Endothelial cell of umbilical vein (primary cell): ENCODE results near the gene SLC5A5. TPM values are rescaled to one million over a fixed set of nuclear protein-coding genes. Genes with fewer than 3 reads are reported as not detected.

ENCODE experiments used
- BruUV-seq: library from RNA; stranded (reverse); fragments of 400-500 nt; replicated peaks from 2 replicates; lab custom pipeline; 2021; lab: Mats Ljungman, UMichigan
- CTCF ChIA-PET: fragments of 300-600, 350-600 bp; sonication (Branson Sonifier 250); formaldehyde crosslinking; loops from one replicate; lab custom pipeline; 2021; ENCODE audit warnings: antibody characterized with exemption, inconsistent platforms; lab: Charles Lee
- POLR2A ChIA-PET: fragments of 300-600, 350-600 bp; sonication (Branson Sonifier 250); formaldehyde crosslinking; loops from one replicate; lab custom pipeline; 2021; ENCODE audit warnings: antibody characterized with exemption, inconsistent platforms; lab: Charles Lee
- DNase-seq: peaks from one replicate; pipeline ENCODE4 v3.0.0-alpha.2; 2011; ENCODE audit warnings: low read depth, low spot score
- FAIRE-seq: peaks from 2 replicates; lab custom pipeline; 2011; peaks lifted over from hg19 to GRCh38; lab: Jason Lieb, UNC
- H2AFZ ChIP-seq: 2 replicates; pipeline ENCODE4 v1.6.0; 2012; ENCODE audit warnings: low read depth, low read length, control low read depth, inconsistent platforms
- H3K27ac ChIP-seq: 2 replicates; pipeline ENCODE4 v1.5.1; 2011; ENCODE audit warnings: low read depth, mild to moderate bottlenecking, control low read depth, low read length, moderate library complexity; ENCODE audit not compliant: insufficient read depth
- H3K27me3 ChIP-seq, 2 experiments: 2 replicates each; pipeline versions ENCODE4 v1.6.0 to v1.6.1; 2011; ENCODE audit warnings: low read length in 2 of 2, mixed read lengths in 1 of 2; ENCODE audit not compliant: control insufficient read depth in 2 of 2, insufficient read depth in 2 of 2
- H3K36me3 ChIP-seq, 2 experiments: 2 replicates in 1 of 2; 3 replicates in 1 of 2; pipeline ENCODE4 v1.5.1; 2011; ENCODE audit warnings: low read length in 2 of 2, mild to moderate bottlenecking in 1 of 2, moderate library complexity in 1 of 2; ENCODE audit not compliant: control insufficient read depth in 2 of 2, insufficient read depth in 2 of 2; ENCODE audit errors: extremely low read depth in 1 of 2
- H3K4me1 ChIP-seq: 3 replicates; pipeline ENCODE4 v1.5.1; 2011; ENCODE audit warnings: mild to moderate bottlenecking, low read length; ENCODE audit not compliant: control insufficient read depth, insufficient read depth; ENCODE audit errors: extremely low read depth
- H3K4me2 ChIP-seq: 2 replicates; pipeline ENCODE4 v1.6.1; 2011; ENCODE audit warnings: low read length, control low read depth, mixed read lengths; ENCODE audit not compliant: insufficient read depth
- H3K4me3 ChIP-seq, 3 experiments: fragments of 200-600 bp in 1 of 3; sonication (generic), shearing (Covaris generic) in 1 of 3; replicated peaks in 1 of 3; 2 replicates each; pipeline ENCODE4 v1.5.1; 2011 to 2016; ENCODE audit warnings: control low read depth in 3 of 3, low read length in 3 of 3, mild to moderate bottlenecking in 2 of 3, inconsistent platforms in 1 of 3, low read depth in 1 of 3, moderate library complexity in 1 of 3; ENCODE audit not compliant: insufficient read depth in 1 of 3
- H3K79me2 ChIP-seq: 2 replicates; pipeline ENCODE4 v1.6.0; 2012; ENCODE audit warnings: low read length, inconsistent platforms; ENCODE audit not compliant: control insufficient read depth, insufficient read depth
- H3K9ac ChIP-seq: replicated peaks from 2 replicates; pipeline ENCODE3; 2011; ENCODE audit warnings: low read length, control low read depth; ENCODE audit not compliant: insufficient read depth; ENCODE audit errors: extremely low read depth
- H3K9me1 ChIP-seq: replicated peaks from 3 replicates; pipeline ENCODE4 v1.6.0; 2011; ENCODE audit warnings: mild to moderate bottlenecking, low read length; ENCODE audit not compliant: control insufficient read depth, insufficient read depth; ENCODE audit errors: extremely low read depth
- H3K9me3 ChIP-seq: replicated peaks from 2 replicates; pipeline ENCODE4 v1.5.1; 2012; ENCODE audit warnings: low read length, inconsistent platforms; ENCODE audit not compliant: control insufficient read depth, insufficient read depth
- H4K20me1 ChIP-seq: replicated peaks from 2 replicates; pipeline ENCODE3; 2011; ENCODE audit warnings: mild to moderate bottlenecking, low read length; ENCODE audit not compliant: control insufficient read depth, insufficient read depth; ENCODE audit errors: extremely low read depth
- EZH2 ChIP-seq: IDR thresholded peaks from 2 replicates; pipeline ENCODE4 v1.6.1; 2012; ENCODE audit warnings: borderline replicate concordance, low read depth, mild to moderate bottlenecking, moderate library complexity, low read length, inconsistent platforms; ENCODE audit not compliant: severe bottlenecking
- FOS ChIP-seq: IDR thresholded peaks from 2 replicates; pipeline ENCODE4 v1.6.1; 2011; ENCODE audit warnings: mild to moderate bottlenecking, low read length, moderate library complexity, borderline replicate concordance; ENCODE audit not compliant: insufficient read depth
- GATA2 ChIP-seq: IDR thresholded peaks from 2 replicates; pipeline ENCODE4 v1.7.0; 2011; ENCODE audit warnings: low read depth, mild to moderate bottlenecking, moderate library complexity, mixed read lengths, low read length; ENCODE audit not compliant: insufficient read length, insufficient read depth
- JUN ChIP-seq: IDR thresholded peaks from 2 replicates; pipeline ENCODE4 v1.6.1; 2011; ENCODE audit warnings: borderline replicate concordance, low read depth; ENCODE audit not compliant: insufficient read length, insufficient read depth
- MYC ChIP-seq: IDR thresholded peaks from one replicate; pipeline ENCODE4 v1.6.1; 2011; ENCODE audit warnings: mild to moderate bottlenecking, low read depth, low read length
- POLR2A ChIP-seq: IDR thresholded peaks from 2 replicates; pipeline ENCODE4 v1.6.1; 2012; ENCODE audit warnings: low read depth, mild to moderate bottlenecking, control low read depth, low read length
- POLR2AphosphoS5 ChIP-seq: IDR thresholded peaks from 2 replicates; pipeline ENCODE4 v1.6.1; 2012; ENCODE audit warnings: low read depth, mild to moderate bottlenecking, control low read depth, low read length, moderate library complexity; ENCODE audit not compliant: insufficient read depth
- dilution Hi-C: fragments of 300-500 bp; cut with MboI; formaldehyde crosslinking; loops from one replicate; pipeline ENCODE4 v1.15.0; 2019; ENCODE audit warnings: low sequenced_read_pairs; ENCODE audit not compliant: extremely low pct_ligation_motif_present
- intact Hi-C: fragments of 100-400 bp; cut with micrococcal nuclease; formaldehyde crosslinking; loops from one replicate; pipeline ENCODE4 v1.10.0; 2022
- polyA plus RNA-seq, 4 experiments: library from polyadenylated mRNA; depleted of rRNA in 3 of 4; stranded (reverse) in 3 of 4; unstranded in 1 of 4; fragments of >200 nt; gene quantifications; 2 replicates each; pipeline versions ENCODE4 v1.2.1 to v1.2.3, GENCODE V29; 2011 to 2012; ENCODE audit warnings: missing spikeins in 1 of 4
- total RNA-seq: library from RNA; stranded (reverse); gene quantifications from 2 replicates; pipeline ENCODE4 v1.2.3, GENCODE V29; 2021
- TF ChIP-seq, protein P1 (sequence below): IDR thresholded peaks from 2 replicates; pipeline ENCODE4 v1.6.1; 2011; ENCODE audit not compliant: insufficient read depth, insufficient read length
- TF ChIP-seq, protein P2 (sequence below), 2 donors: IDR thresholded peaks; 1 replicate in 1 of 2; 2 replicates in 1 of 2; pipeline ENCODE4 v1.5.1; 2011; ENCODE audit warnings: low read length in 2 of 2, mild to moderate bottlenecking in 2 of 2, moderate library complexity in 2 of 2, control low read depth in 1 of 2, inconsistent platforms in 1 of 2, low read depth in 1 of 2; ENCODE audit not compliant: insufficient read depth in 1 of 2; ENCODE audit errors: extremely low read depth in 1 of 2

SLC5A5 gene
- total and polyA plus RNA-seq, 2 donors (not counting 3 experiments of a cell fraction or from before 2014, with no cell fraction given): not detected

DNA sequence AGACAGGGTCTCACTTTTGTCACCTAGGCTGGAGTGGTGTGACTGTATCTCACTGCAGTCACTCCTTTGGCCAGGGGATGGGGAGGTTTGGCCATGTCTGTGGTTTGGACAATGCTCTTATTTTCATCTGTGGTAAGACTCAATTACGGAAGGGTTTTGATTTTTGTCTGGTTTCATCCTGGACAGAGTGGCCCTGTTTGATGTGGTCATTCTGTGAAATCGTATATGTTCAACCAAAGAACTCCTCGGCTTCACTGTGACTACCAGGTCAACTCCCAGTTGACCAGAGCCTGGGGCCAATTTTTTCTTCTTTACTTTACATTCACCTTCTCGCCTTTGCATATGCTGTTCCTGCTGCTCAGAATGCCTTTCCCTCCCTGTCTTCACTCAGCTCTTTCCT is 54.3 kb downstream of the SLC5A5 start:
- Histone ChIP-seq H3K27me3 (peaks cover 0 to 2% of the 10 kb centered on the region in 2 experiments), H3K9me1 (no peaks in the 10 kb centered on the region), H3K4me2 (no peak overlapping the region), H3K9me3 (no peaks in the 10 kb centered on the region), H4K20me1 (no peaks in the 10 kb centered on the region), H3K27ac (no peak overlapping the region), H3K36me3 (no peaks in the 10 kb centered on the region), H3K79me2 (no peaks in the 10 kb centered on the region), H3K9ac (no peak overlapping the region), H3K4me3 (no peak overlapping the region), H3K4me1 (no peaks in the 10 kb centered on the region), H2AFZ (no peak overlapping the region)
- intact Hi-C loops: no loop called here
- ChIA-PET CTCF (no interaction called here), POLR2A (no interaction called here)
- no TSS peak for BruUV-seq
- TF ChIP-seq FOS: no peak
- TF ChIP-seq POLR2A: no peak
- TF ChIP-seq JUN: no peak
- TF ChIP-seq GATA2: no peak
- TF ChIP-seq EZH2: no peak
- TF ChIP-seq MYC: no peak
- TF ChIP-seq, protein P1, sequence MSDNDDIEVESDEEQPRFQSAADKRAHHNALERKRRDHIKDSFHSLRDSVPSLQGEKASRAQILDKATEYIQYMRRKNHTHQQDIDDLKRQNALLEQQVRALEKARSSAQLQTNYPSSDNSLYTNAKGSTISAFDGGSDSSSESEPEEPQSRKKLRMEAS: no peak
- no peak for TF ChIP-seq POLR2AphosphoS5
- TF ChIP-seq, protein P2, sequence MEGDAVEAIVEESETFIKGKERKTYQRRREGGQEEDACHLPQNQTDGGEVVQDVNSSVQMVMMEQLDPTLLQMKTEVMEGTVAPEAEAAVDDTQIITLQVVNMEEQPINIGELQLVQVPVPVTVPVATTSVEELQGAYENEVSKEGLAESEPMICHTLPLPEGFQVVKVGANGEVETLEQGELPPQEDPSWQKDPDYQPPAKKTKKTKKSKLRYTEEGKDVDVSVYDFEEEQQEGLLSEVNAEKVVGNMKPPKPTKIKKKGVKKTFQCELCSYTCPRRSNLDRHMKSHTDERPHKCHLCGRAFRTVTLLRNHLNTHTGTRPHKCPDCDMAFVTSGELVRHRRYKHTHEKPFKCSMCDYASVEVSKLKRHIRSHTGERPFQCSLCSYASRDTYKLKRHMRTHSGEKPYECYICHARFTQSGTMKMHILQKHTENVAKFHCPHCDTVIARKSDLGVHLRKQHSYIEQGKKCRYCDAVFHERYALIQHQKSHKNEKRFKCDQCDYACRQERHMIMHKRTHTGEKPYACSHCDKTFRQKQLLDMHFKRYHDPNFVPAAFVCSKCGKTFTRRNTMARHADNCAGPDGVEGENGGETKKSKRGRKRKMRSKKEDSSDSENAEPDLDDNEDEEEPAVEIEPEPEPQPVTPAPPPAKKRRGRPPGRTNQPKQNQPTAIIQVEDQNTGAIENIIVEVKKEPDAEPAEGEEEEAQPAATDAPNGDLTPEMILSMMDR (IDR thresholded peaks at IDR 0.05; ENCODE audit: extremely low read depth in 1 of 2, insufficient read depth in 1 of 2, low read depth in 1 of 2, low read length in 2 of 2): no peak
- dilution Hi-C loops: no loop called here
- FAIRE-seq (no peak), DNase-seq (no peak)
